K562 (cell line): ENCODE results near the gene SMG5. TPM values are rescaled to one million over a fixed set of nuclear protein-coding genes. Genes with fewer than 3 reads are reported as not detected.

ENCODE experiments used
- ATAC-seq: fragments of 200-7000 bp; cut with Tn5 transposase; 3 replicates; pipeline ENCODE4 v1.9.1; 2020; ENCODE audit warnings: moderate library complexity
- BruUV-seq: library from RNA; stranded (reverse); fragments of 400-500 nt; replicated peaks from 2 replicates; lab custom pipeline; 2021; lab: Mats Ljungman, UMichigan
- CTCF ChIA-PET: fragments of 300-600 bp; formaldehyde crosslinking; extraction: SDS; loops from one replicate; lab custom pipeline; 2021; ENCODE audit warnings: low intra/inter-chr PET ratio; lab: Yijun Ruan, JAX
- POLR2A ChIA-PET: fragments of 300-600, 350-650 bp; sonication (Branson Sonifier 250); formaldehyde crosslinking; extraction: SDS; loops from one replicate; lab custom pipeline; 2021; ENCODE audit warnings: antibody characterized with exemption, inconsistent platforms; lab: Yijun Ruan, JAX
- DNase-seq, 4 experiments: peaks; one replicate each; pipeline versions ENCODE4 v3.0.0 to v3.0.0-alpha.2; 2011 to 2018; ENCODE audit warnings: low spot score in 3 of 4, mixed read lengths in 3 of 4; ENCODE audit errors: extremely low read depth in 1 of 4
- FAIRE-seq: peaks from 2 replicates; lab custom pipeline; 2011; peaks lifted over from hg19 to GRCh38; lab: Jason Lieb, UNC
- H2AFZ ChIP-seq: 2 replicates; pipeline ENCODE4 v1.6.0; 2011; ENCODE audit warnings: low read depth, low read length, control low read depth, inconsistent platforms
- H3K27ac ChIP-seq: fragments of 200-600 bp; 3 replicates; pipeline ENCODE4 v1.8.0; 2011; ENCODE audit warnings: low read depth, mild to moderate bottlenecking, control low read depth, inconsistent platforms, low read length, moderate library complexity, mixed read lengths; ENCODE audit errors: extremely low read depth
- H3K27me3 ChIP-seq, 2 experiments: fragments of 300-600 bp in 1 of 2; 2 replicates in 1 of 2; 3 replicates in 1 of 2; pipeline versions ENCODE4 v1.6.0 to v1.8.0; 2011; ENCODE audit warnings: inconsistent platforms in 2 of 2, low read length in 2 of 2, mild to moderate bottlenecking in 1 of 2, mixed read lengths in 1 of 2, moderate library complexity in 1 of 2; ENCODE audit not compliant: control insufficient read depth in 2 of 2, insufficient read depth in 2 of 2
- H3K36me3 ChIP-seq: fragments of 300-600 bp; 3 replicates; pipeline ENCODE4 v1.8.0; 2011; ENCODE audit warnings: mild to moderate bottlenecking, low read length, inconsistent platforms; ENCODE audit not compliant: control insufficient read depth, insufficient read depth
- H3K4me1 ChIP-seq, 2 experiments: fragments of 200-600 bp in 1 of 2; replicated peaks in 1 of 2; 2 replicates in 1 of 2; 3 replicates in 1 of 2; pipeline versions ENCODE4 v1.5.1 to v1.8.0; 2011; ENCODE audit warnings: inconsistent platforms in 2 of 2, low read length in 2 of 2, mild to moderate bottlenecking in 1 of 2, mixed read lengths in 1 of 2, moderate library complexity in 1 of 2; ENCODE audit not compliant: control insufficient read depth in 2 of 2, insufficient read depth in 2 of 2
- H3K4me2 ChIP-seq: 2 replicates; pipeline ENCODE4 v1.6.1; 2011; ENCODE audit warnings: low read length, control low read depth, inconsistent platforms, mixed read lengths; ENCODE audit not compliant: insufficient read depth
- H3K4me3 ChIP-seq: fragments of 200-600 bp; sonication (generic), shearing (Covaris generic); 2 replicates; pipeline ENCODE4 v1.5.1; 2016; ENCODE audit warnings: control low read depth, inconsistent platforms
- H3K79me2 ChIP-seq: fragments of 200-600 bp; 3 replicates; pipeline ENCODE4 v1.8.0; 2011; ENCODE audit warnings: low read length, inconsistent platforms; ENCODE audit not compliant: control insufficient read depth, insufficient read depth
- H3K9ac ChIP-seq, 2 experiments: 2 replicates each; pipeline versions ENCODE4 v1.6.0 to v1.6.1; 2011; ENCODE audit warnings: low read depth in 2 of 2, low read length in 2 of 2, control low read depth in 1 of 2, inconsistent platforms in 1 of 2, mild to moderate bottlenecking in 1 of 2, mixed read lengths in 1 of 2; ENCODE audit not compliant: insufficient read depth in 1 of 2
- H3K9me1 ChIP-seq: one replicate; pipeline ENCODE4 v1.6.0; 2011; ENCODE audit warnings: inconsistent platforms, mild to moderate bottlenecking, low read length, moderate library complexity; ENCODE audit not compliant: control insufficient read depth, insufficient read depth
- H3K9me3 ChIP-seq: replicated peaks from 2 replicates; pipeline ENCODE4 v1.5.1; 2011; ENCODE audit warnings: low read depth, low read length, inconsistent platforms; ENCODE audit not compliant: control insufficient read depth, insufficient read depth
- H4K20me1 ChIP-seq: replicated peaks from 2 replicates; pipeline ENCODE4 v1.6.1; 2011; ENCODE audit warnings: low read length, inconsistent platforms, mixed read lengths; ENCODE audit not compliant: control insufficient read depth, insufficient read depth
- BRD4 ChIP-seq: fragments of 200-600 bp; sonication (generic); IDR thresholded peaks from 2 replicates; pipeline ENCODE4 v1.6.1; 2017; ENCODE audit warnings: inconsistent platforms
- CTBP1 ChIP-seq: fragments of 450-650 bp; IDR thresholded peaks from 2 replicates; pipeline ENCODE4 v1.6.1; 2016; ENCODE audit warnings: borderline replicate concordance
- LARP7 ChIP-seq: fragments of 450-650 bp; IDR thresholded peaks from 2 replicates; pipeline ENCODE4 v1.6.1; 2016
- POLR2AphosphoS2 ChIP-seq: IDR thresholded peaks from 2 replicates; pipeline ENCODE4 v1.6.1; 2012; ENCODE audit warnings: low read length, improper control_type of control experiment
- TCF3 ChIP-seq: sonication (generic); formaldehyde crosslinking; IDR thresholded peaks from 2 replicates; pipeline ENCODE4 v1.4.0; 2020; ENCODE audit warnings: mild to moderate bottlenecking, missing genetic modification reagents
- ZC3H4 ChIP-seq: sonication (generic); formaldehyde crosslinking; IDR thresholded peaks from 2 replicates; pipeline ENCODE4 v1.9.0; 2021; ENCODE audit warnings: missing genetic modification reagents, borderline replicate concordance
- ZNF212 ChIP-seq: fragments of 450-650 bp; formaldehyde crosslinking; IDR thresholded peaks from 2 replicates; pipeline ENCODE4 v1.4.0; 2020; ENCODE audit warnings: mild to moderate bottlenecking
- ZNF57 ChIP-seq: fragments of 450-650 bp; formaldehyde crosslinking; IDR thresholded peaks from 2 replicates; pipeline ENCODE4 v1.4.0; 2020; ENCODE audit warnings: mild to moderate bottlenecking, moderate library complexity
- WGBS: fragments of 100-300 bp; shearing (Covaris generic); methylation state at CpG from one replicate; pipeline ENCODE4 v1.1.6; 2016; ENCODE audit warnings: low coverage, mixed read lengths; ENCODE audit not compliant: insufficient coverage; ENCODE audit errors: missing lambda C conversion rate; 5-methylcytosine and 5-hydroxymethylcytosine counted together
- in situ Hi-C: fragments of 300-500 bp; cut with MboI; formaldehyde crosslinking; loops from 4 replicates; pipeline ENCODE4 v1.15.0; 2018; ENCODE audit warnings: inconsistent platforms, mixed read lengths
- intact Hi-C: fragments of 100-400 bp; cut with micrococcal nuclease; formaldehyde crosslinking; loops from 2 replicates; pipeline ENCODE4 v1.14.2; 2022
- polyA plus RNA-seq, 8 experiments: library from polyadenylated mRNA; depleted of rRNA in 4 of 8; stranded (reverse) in 5 of 8; unstranded in 3 of 8; fragments of >200 nt; fragmentation: Nextera tagmentation in 2 of 8; fragmentation: Illumina TruSeq in 1 of 8; extraction: Ambion mirVana in 2 of 8; extraction: Trizol in 1 of 8; gene quantifications; 2 replicates each; pipeline versions ENCODE4 v1.2.1 to v1.2.3, GENCODE V29; 2011 to 2014; ENCODE audit warnings: inconsistent platforms in 1 of 8, missing spikeins in 1 of 8
- total RNA-seq, 7 experiments: library from RNA; depleted of rRNA in 6 of 7; stranded (reverse); fragments of >200 nt in 6 of 7; fragmentation: Illumina TruSeq in 2 of 7; extraction: Trizol in 2 of 7; gene quantifications; 2 replicates each; pipeline versions ENCODE4 v1.2.1 to v1.2.3, GENCODE V29; 2011 to 2021; ENCODE audit warnings: low replicate concordance in 1 of 7
- TF ChIP-seq, protein P1 (sequence below): fragments of 450-650 bp; IDR thresholded peaks from 2 replicates; pipeline ENCODE4 v1.6.1; 2016; ENCODE audit warnings: low read depth, mild to moderate bottlenecking, moderate library complexity
- TF ChIP-seq, protein P2 (sequence below), 2 experiments: fragments of 450-650 bp; conservative IDR thresholded peaks; 2 replicates each; pipeline ENCODE4 v1.6.1; 2017; ENCODE audit warnings: mild to moderate bottlenecking in 2 of 2, moderate library complexity in 2 of 2

SMG5 gene
- total and polyA plus RNA-seq, 9 of the 15 experiments (the other 6 are each of a cell fraction or from before 2014, with no cell fraction given), result 1.4 to 85.9 (median 53.0) TPM

DNA sequence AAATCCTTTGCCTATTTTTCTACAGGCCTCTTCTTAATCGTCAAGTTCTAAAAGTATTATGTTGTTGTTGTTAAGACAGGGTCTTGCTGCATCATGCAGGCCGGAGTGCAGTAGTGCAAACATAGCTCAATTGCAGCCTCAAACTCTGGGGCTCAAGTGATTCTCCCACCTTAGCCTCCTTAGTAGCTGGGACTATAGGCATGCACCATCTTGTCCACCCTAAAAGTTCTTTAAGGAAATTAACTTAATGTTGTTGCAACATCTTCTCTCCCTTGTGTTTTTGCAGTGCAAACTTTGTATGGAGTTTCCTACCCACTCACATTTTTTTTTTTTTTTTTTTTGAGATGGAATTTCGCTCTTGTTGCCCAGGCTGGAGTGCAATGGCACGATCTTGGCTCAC lies 20.6 kb upstream of the SMG5 start:
- FAIRE-seq (no peak), ATAC-seq (no peak), DNase-seq (no peak)
- H4K20me1 ChIP-seq, result 0 out of 2 replicates have a peak, but pooled peaks cover 5% of the 10 kb centered on the region
- 73% methylated on average over 2 of the region's 4 CpGs for WGBS
- ChIA-PET CTCF (no interaction called here), POLR2A (interaction anchor here (0.5 to 2.8 kb wide), 3 partner anchors 20 to 50 kb away, joined by 3 to 13 read pairs (median 4); partner anchors contain the start of gene SMG5)
- no peak overlapping the region for H3K4me2 ChIP-seq
- no peaks in the 10 kb centered on the region for H3K79me2 ChIP-seq
- H3K27ac ChIP-seq, result no peak overlapping the region
- 0 out of 2 replicates have a peak, but pooled peaks have one; percentile 66 for TF ChIP-seq POLR2AphosphoS2
- TF ChIP-seq, protein P1, sequence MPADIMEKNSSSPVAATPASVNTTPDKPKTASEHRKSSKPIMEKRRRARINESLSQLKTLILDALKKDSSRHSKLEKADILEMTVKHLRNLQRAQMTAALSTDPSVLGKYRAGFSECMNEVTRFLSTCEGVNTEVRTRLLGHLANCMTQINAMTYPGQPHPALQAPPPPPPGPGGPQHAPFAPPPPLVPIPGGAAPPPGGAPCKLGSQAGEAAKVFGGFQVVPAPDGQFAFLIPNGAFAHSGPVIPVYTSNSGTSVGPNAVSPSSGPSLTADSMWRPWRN, result no peak
- H2AFZ ChIP-seq, result no peak overlapping the region
- no TSS peak for BruUV-seq
- H3K9me3 ChIP-seq, result no peaks in the 10 kb centered on the region
- H3K9ac ChIP-seq, result no peak overlapping the region
- no peak overlapping the region for H3K4me3 ChIP-seq
- no peaks in the 10 kb centered on the region for H3K9me1 ChIP-seq
- H3K27me3 ChIP-seq, result peaks cover 0 to 2% of the 10 kb centered on the region in 2 experiments; a peak in 1 of 5 replicates
- H3K36me3 ChIP-seq, result peaks cover 21% of the 10 kb centered on the region
- intact Hi-C loops, result no loop called here
- in situ Hi-C loops, result no loop called here
- peaks cover 0 to 8% of the 10 kb centered on the region in 2 experiments; a peak in 1 of 5 replicates for H3K4me1 ChIP-seq

DNA sequence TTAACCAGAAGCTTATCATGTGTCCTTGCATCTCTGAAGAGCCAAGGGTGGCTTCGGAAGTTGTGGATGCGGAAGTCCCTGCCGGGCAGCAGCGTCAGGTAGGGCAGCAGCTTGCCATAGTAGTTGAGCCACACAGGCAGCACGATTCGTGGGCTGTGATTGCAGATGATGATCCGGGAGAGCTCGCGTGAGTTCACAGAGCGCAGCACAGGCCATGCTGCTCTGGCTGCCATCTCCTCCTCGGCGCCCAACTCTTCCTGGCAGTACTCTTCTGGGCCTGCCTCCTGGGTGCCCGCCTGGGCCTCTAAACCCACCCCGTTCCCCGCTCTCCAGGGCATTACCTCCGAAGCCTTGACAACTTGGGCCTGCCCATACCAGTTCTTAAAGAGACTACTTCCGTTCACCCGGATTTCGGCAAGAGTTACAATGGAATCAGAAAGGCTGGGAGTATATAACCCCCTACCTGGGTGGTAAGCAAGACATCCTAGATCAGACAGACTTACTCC lies 16.3 kb upstream of the SMG5 start, which contains the start of gene VHLL:
Gene VHLL, minus strand, starts transcription at position 456 of the 506 bp plus-strand sequence. Its CDS starts 118 bp downstream, at position 338.
- intact Hi-C loops (no loop called here), in situ Hi-C loops (no loop called here)
- H3K4me1 ChIP-seq, result peaks cover 7 to 17% of the 10 kb centered on the region in 2 experiments; a peak in 4 of 5 replicates
- no TSS peak for BruUV-seq
- no peaks in the 10 kb centered on the region for H3K79me2 ChIP-seq
- H3K4me3 ChIP-seq, result no peak within 1 kb of the TSS
- TF ChIP-seq ZNF212 (CRISPR knock-in tag) (no peak), ZNF57 (CRISPR knock-in tag) (no peak), BRD4 (no peak), CTBP1 (no peak), LARP7 (no peak), ZC3H4 (CRISPR knock-in tag) (no peak), TCF3 (CRISPR knock-in tag) (no peak)
- TF ChIP-seq, protein P2, sequence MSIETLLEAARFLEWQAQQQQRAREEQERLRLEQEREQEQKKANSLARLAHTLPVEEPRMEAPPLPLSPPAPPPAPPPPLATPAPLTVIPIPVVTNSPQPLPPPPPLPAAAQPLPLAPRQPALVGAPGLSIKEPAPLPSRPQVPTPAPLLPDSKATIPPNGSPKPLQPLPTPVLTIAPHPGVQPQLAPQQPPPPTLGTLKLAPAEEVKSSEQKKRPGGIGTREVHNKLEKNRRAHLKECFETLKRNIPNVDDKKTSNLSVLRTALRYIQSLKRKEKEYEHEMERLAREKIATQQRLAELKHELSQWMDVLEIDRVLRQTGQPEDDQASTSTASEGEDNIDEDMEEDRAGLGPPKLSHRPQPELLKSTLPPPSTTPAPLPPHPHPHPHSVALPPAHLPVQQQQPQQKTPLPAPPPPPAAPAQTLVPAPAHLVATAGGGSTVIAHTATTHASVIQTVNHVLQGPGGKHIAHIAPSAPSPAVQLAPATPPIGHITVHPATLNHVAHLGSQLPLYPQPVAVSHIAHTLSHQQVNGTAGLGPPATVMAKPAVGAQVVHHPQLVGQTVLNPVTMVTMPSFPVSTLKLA (conservative IDR thresholded peaks at IDR 0.05), result no peak
- H3K9me1 ChIP-seq, result no peaks in the 10 kb centered on the region
- no peak for ATAC-seq
- no peak for DNase-seq
- no peak within 1 kb of the TSS for H3K4me2 ChIP-seq
- H2AFZ ChIP-seq, result no peak within 1 kb of the TSS
- ChIA-PET CTCF (no interaction called here), POLR2A (interaction anchor here (0.7 to 2.0 kb wide), 3 partner anchors 12 to 17 kb away, joined by 3 to 11 read pairs (median 3); partner anchors contain the start of genes SMG5 and TMEM79)
- no peaks in the 10 kb centered on the region for H3K9me3 ChIP-seq
- no peak for FAIRE-seq
- H3K27ac ChIP-seq, result no peak within 1 kb of the TSS
- H3K36me3 ChIP-seq, result no peaks in the 10 kb centered on the region; the same call in 2 of the 3 replicates
- H3K27me3 ChIP-seq, result peaks cover 0 to 2% of the 10 kb centered on the region in 2 experiments; a peak in 1 of 5 replicates
- no peaks in the 10 kb centered on the region for H4K20me1 ChIP-seq
- peak within 1 kb of the TSS in 1 of 2 experiments; percentile 39; a peak in 1 of 4 replicates for H3K9ac ChIP-seq
- WGBS, result 43% methylated on average over 19 of the region's 19 CpGs
